Measurements from ENCODE around the gene KTN1. TPM values are rescaled to one million over a fixed set of nuclear protein-coding genes. Genes with fewer than 3 reads are reported as not detected.
A peak's percentile ranks its signal among the peaks of the same experiment; 100 is the strongest.

Gene KTN1
- total RNA-seq, 3 donors from 2014 or later = 142 to 215 (median 182) TPM

DNA sequence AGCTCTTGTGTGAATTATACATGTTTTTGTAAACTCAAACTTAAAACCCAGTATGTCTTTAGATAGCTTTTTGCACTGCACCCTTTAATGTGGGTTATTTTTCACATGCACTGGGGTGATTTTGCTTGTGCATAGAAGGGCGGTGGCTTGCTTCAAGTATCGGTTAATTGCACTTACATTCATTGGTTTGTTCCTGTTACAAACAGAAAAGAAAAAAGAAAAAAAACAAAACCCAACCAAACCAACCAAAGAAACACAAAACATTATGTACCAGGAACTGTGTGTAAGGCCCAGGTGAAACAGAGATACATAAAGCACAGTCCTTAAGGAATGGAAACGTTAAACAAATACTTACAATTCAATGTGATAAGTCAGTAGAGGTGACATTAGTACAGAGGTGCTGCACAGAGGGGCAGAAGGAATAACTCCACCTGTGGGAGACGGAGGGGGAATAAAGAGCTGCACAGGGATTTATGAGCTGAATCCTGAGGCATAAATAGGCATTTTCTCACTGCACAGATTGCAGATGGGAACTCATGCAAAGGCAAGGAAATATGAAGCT is 151.4 kb downstream of the KTN1 start:
- no peaks in the 10 kb centered on the region for H3K36me3 ChIP-seq
- H3K27me3 ChIP-seq = no peaks in the 10 kb centered on the region
- no peak for DNase-seq (ENCODE audit: low spot score in 2 of 2)
- H3K27ac ChIP-seq = no peak overlapping the region
- intact Hi-C loops (cut with DNase I; ENCODE audit: low total_unique reads) = no loop called here
- no peaks in the 10 kb centered on the region for H3K4me1 ChIP-seq
- H3K9me3 ChIP-seq = no peaks in the 10 kb centered on the region
- H3K4me3 ChIP-seq = no peak overlapping the region
- TF ChIP-seq POLR2AphosphoS5 (IDR thresholded peaks at IDR 0.05) (no peak), POLR2A (IDR thresholded peaks at IDR 0.05) (no peak)
- TF ChIP-seq, protein P1, sequence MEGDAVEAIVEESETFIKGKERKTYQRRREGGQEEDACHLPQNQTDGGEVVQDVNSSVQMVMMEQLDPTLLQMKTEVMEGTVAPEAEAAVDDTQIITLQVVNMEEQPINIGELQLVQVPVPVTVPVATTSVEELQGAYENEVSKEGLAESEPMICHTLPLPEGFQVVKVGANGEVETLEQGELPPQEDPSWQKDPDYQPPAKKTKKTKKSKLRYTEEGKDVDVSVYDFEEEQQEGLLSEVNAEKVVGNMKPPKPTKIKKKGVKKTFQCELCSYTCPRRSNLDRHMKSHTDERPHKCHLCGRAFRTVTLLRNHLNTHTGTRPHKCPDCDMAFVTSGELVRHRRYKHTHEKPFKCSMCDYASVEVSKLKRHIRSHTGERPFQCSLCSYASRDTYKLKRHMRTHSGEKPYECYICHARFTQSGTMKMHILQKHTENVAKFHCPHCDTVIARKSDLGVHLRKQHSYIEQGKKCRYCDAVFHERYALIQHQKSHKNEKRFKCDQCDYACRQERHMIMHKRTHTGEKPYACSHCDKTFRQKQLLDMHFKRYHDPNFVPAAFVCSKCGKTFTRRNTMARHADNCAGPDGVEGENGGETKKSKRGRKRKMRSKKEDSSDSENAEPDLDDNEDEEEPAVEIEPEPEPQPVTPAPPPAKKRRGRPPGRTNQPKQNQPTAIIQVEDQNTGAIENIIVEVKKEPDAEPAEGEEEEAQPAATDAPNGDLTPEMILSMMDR (IDR thresholded peaks at IDR 0.05) = no peak

DNA sequence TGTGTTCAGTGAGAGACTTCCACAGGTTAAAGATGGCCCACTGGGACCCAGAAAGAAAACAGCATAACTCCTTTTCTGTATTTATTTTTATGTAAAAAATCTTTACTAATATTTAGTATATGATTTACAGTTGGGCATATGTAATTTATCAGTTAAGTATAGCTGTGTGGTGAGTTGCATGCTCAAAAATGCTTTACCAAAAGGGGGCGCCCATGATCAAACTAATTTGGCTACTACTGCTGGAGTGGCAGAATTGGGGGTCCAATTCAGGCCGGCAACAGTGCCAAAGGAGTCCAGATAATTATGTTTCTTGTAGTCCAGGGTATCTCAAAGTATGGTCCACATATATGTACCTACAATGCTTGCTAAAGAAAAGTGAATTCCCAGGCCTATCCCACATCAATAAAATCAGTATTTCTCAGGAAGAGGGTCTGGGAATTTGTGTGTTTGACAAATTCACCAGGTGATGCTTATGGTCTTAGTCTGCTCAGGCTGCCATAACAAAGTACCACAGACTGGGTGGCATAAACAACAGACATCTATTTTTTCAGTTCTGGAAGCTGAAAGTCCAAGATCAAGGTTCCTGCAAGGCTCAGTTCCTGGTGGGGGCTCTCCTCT is 152.0 kb downstream of the KTN1 start:
- no peaks in the 10 kb centered on the region for H3K27me3 ChIP-seq
- no peaks in the 10 kb centered on the region for H3K36me3 ChIP-seq
- DNase-seq (ENCODE audit: low spot score in 2 of 2) = no peak
- H3K4me3 ChIP-seq = no peak overlapping the region
- intact Hi-C loops (cut with DNase I; ENCODE audit: low total_unique reads) = no loop called here
- TF ChIP-seq POLR2AphosphoS5 (IDR thresholded peaks at IDR 0.05) = no peak
- TF ChIP-seq, protein P1 (IDR thresholded peaks at IDR 0.05) = peak; percentile 17 to 49 (median 44)
- H3K4me1 ChIP-seq = no peaks in the 10 kb centered on the region
- H3K27ac ChIP-seq = no peak overlapping the region
- H3K9me3 ChIP-seq = no peaks in the 10 kb centered on the region

DNA sequence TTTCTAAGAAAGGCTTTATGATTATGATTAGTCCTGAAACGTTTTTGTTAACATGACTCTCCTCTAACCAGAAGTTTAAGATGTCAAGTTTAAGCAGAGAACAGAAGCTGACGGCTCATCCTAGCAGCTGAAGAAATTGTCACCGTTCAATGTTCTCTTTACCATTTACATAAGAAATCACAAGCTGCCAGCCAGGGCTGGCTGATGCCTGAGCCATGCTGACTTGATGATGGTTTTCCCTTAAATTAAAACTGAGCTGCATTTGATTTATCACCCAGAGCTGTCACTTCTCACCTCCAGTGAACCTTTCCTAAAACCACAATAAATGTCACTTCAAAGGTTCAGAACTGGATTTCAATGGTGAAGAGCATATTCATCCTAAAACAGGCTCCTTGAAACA is 153.6 kb downstream of the KTN1 start:
- H3K36me3 ChIP-seq = no peaks in the 10 kb centered on the region
- DNase-seq (ENCODE audit: low spot score in 2 of 2) = no peak
- no peaks in the 10 kb centered on the region for H3K27me3 ChIP-seq
- no peaks in the 10 kb centered on the region for H3K4me1 ChIP-seq
- intact Hi-C loops (cut with DNase I; ENCODE audit: low total_unique reads) = no loop called here
- H3K9me3 ChIP-seq = no peaks in the 10 kb centered on the region
- no peak overlapping the region for H3K27ac ChIP-seq
- no peak for TF ChIP-seq POLR2AphosphoS5 (IDR thresholded peaks at IDR 0.05)
- TF ChIP-seq, protein P1 (IDR thresholded peaks at IDR 0.05) = no peak
- TF ChIP-seq POLR2A (IDR thresholded peaks at IDR 0.05) = no peak
- no peak overlapping the region for H3K4me3 ChIP-seq

Other genes starting within 250 kb of the KTN1 start
- 10 to 100 TPM; 14.6 to 28.0 (median 16.1) TPM for gene ATG14, start 168.4 kb upstream of the KTN1 start, total RNA-seq
- not detected for gene TBPL2, start 139.6 kb upstream of the KTN1 start, total RNA-seq

All from breast epithelium (tissue), 4 donors.